DOHH2 (cell line): Measurements from ENCODE around the gene LMTK2.

ENCODE experiments used
- CTCF ChIP-seq: fragments of 200-600 bp; sonication (generic); IDR thresholded peaks from one replicate; pipeline ENCODE4 v1.5.1; 2014; ENCODE audit warnings: antibody characterized with exemption, mild to moderate bottlenecking, low read depth, low read length; ENCODE audit not compliant: poor library complexity, severe bottlenecking
- EZH2phosphoT487 ChIP-seq: fragments of 200-600 bp; sonication (generic); IDR thresholded peaks from 2 replicates; pipeline ENCODE4 v1.6.1; 2017; ENCODE audit warnings: borderline replicate concordance, mild to moderate bottlenecking, antibody characterized with exemption, low read length, moderate library complexity, mixed read lengths

GRCh38 chr7:98120559-98120958, 13.9 kb downstream of the LMTK2 start:
- no peak for TF ChIP-seq CTCF
- TF ChIP-seq EZH2phosphoT487 = no peak
